ENCODE results near the gene RAB35.

RAB35 gene

DNA sequence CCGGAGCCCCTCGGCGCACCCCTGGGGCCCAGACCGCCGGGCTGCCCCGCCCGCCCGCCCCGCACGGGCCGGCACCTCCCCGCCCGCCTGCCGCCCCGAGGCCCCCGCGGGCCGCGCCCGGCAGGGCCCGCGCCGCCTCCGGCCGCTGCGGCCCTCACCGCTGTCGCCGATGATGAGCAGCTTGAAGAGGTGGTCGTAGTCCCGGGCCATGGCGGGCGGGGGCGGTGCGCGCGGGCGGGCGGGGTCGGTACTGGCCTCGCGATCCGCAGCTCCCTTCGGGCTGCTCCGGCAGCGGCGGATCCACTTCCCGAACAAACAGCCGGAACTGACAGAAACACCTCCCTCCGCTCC lies at the start of gene RAB35:
Gene RAB35, minus strand, starts transcription at position 313 of the 351 bp plus-strand sequence. Its CDS starts 103 bp downstream, at position 210.
- Histone ChIP-seq H3K4me3 (peak within 1 kb of the TSS; percentile 91), H3K27me3 (ENCODE audit: low read depth) (no peaks in the 10 kb centered on the region), H3K36me3 (replicated peaks) (peaks cover 7% of the 10 kb centered on the region; the same call in 1 of the 2 replicates), H3K9me3 (no peaks in the 10 kb centered on the region), H3K4me1 (peaks cover 18% of the 10 kb centered on the region)
- no peak for DNase-seq (ENCODE audit: low spot score in 2 of 2)
- in situ Hi-C loops (cut with MboI; ENCODE audit: low sequenced_read_pairs), result no loop called here

DNA sequence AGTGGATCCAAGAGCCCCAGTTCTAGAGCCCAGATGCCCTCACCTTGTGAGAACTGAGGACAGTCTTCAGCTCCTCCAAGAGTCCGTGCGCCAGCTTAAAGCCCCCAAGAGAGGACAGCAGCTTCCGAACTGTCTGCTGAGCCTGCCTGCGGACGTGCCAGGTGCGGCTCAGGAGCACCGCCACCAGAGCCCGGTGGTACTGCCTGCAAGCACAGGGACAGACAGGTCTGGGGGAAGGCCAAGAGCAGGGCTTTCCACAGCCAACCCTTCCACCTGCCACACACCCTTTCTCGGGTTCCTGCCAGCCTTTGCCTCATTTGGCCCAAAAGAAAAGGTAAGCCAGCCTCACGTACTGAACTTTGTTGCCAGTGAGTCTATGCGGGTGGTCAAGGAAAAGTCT lies 47.7 kb upstream of the RAB35 start:
- Histone ChIP-seq H3K9me3 (no peaks in the 10 kb centered on the region), H3K36me3 (replicated peaks) (peaks cover 82% of the 10 kb centered on the region), H3K4me3 (no peak overlapping the region), H3K4me1 (no peaks in the 10 kb centered on the region), H3K27me3 (ENCODE audit: low read depth) (no peaks in the 10 kb centered on the region)
- no peak for DNase-seq (ENCODE audit: low spot score in 2 of 2)
- in situ Hi-C loops (cut with MboI; ENCODE audit: low sequenced_read_pairs), result no loop called here

DNA sequence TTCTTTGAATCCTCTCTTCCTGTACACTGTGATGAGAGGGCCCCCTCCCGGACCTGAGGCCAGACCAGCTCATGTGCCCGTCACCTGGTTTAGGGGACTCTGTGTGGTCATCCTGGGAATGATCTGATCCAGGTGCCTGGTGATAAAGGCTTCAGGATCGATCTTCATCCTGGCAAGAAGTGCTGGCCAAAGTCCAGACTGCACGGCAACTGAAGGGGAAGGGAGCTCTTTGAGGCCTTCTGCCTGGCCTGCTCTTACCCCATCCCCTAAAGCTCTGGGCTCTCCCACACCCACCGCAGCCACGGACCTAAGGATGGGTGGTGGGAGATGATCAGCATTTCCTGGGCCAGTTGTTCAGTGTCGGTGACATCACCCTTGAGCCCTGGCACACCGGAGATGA lies 46.2 kb upstream of the RAB35 start:
- H3K27me3 ChIP-seq (ENCODE audit: low read depth), result no peaks in the 10 kb centered on the region
- no peak overlapping the region for H3K4me3 ChIP-seq
- H3K4me1 ChIP-seq, result no peaks in the 10 kb centered on the region
- peaks cover 83% of the 10 kb centered on the region for H3K36me3 ChIP-seq (replicated peaks)
- H3K9me3 ChIP-seq, result no peaks in the 10 kb centered on the region
- no peak for DNase-seq (ENCODE audit: low spot score in 2 of 2)
- in situ Hi-C loops (cut with MboI; ENCODE audit: low sequenced_read_pairs), result no loop called here

DNA sequence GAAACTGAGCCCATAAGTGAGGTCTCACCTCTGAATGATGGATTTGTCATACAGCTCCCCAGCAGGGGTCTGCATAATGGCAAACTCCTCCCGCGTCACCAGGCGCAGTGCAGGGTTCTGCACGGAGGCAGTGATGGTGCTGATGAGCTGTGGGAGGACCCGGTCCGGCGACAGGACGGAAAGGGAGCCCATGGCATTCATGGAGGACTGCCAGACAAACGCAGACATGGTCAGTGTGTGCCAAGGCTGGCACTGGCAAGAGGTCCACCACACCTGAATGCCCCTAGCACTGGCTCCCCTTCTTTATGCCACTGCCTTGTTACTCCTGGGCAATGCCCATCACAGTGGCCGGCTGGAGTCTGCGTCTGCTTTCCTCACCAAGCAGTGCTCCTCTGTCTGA lies 45.3 kb upstream of the RAB35 start:
- no peak for DNase-seq (ENCODE audit: low spot score in 2 of 2)
- Histone ChIP-seq H3K9me3 (no peaks in the 10 kb centered on the region), H3K36me3 (replicated peaks) (peaks cover 86% of the 10 kb centered on the region), H3K4me3 (no peak overlapping the region), H3K27me3 (ENCODE audit: low read depth) (no peaks in the 10 kb centered on the region), H3K4me1 (no peaks in the 10 kb centered on the region)
- in situ Hi-C loops (cut with MboI; ENCODE audit: low sequenced_read_pairs), result no loop called here

DNA sequence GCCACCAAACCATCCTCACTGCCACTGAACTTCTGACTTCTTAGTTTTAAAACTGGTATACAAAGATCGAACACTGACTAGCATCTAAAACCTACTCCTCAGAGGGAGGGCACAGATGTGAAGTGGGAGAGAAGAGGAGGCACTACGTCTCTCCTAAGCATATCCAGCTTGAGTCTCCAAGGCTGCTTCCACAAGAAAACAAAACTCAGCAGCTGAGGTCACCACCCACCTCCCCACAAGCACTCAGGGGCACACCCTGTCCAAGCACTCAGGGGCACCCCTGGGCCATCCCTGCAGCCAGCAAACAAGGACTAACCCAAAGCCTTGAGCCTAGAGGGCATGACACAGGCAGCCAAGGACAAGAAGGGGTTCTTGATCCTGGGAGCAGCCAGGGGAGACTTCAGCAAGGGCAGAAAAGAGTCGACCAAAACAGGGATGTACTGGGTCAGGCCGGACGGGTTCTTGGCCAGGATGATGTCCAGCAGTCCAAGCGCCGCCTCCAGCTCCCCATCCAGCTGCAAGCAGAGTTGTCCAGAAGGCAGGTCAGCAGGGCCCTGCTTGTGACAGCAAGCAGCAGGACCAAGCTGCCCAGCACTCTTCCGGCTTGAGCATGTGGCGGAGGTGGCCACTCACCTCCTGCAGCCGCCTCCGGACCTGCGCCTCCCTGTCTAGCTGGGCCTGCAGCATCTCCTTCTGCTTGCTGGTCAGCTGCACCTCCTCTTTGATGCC lies 43.1 kb upstream of the RAB35 start:
- no peak for DNase-seq (ENCODE audit: low spot score in 2 of 2)
- Histone ChIP-seq H3K36me3 (replicated peaks) (peaks cover 98% of the 10 kb centered on the region), H3K4me1 (no peaks in the 10 kb centered on the region), H3K4me3 (no peak overlapping the region), H3K9me3 (no peaks in the 10 kb centered on the region), H3K27me3 (ENCODE audit: low read depth) (no peaks in the 10 kb centered on the region)
- in situ Hi-C loops (cut with MboI; ENCODE audit: low sequenced_read_pairs), result no loop called here

DNA sequence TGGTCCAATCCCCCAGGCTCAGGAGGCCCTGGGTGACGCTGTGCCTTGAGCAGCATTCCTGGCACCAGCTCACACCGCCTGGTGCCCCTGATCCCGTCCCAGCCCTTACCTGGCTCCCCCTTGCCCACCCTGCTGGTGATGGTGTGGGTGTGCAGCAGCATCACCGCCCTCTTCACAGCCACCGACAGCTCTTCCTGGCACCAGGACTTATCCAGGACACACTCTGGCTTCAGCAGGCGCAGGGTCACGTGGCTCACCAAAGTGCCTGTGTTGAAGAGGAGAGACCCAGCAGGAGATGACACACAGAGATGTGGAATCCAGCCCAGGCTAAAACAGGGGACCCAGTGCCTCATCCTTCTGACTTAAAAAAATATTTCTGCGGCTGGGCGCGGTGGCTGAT lies 41.8 kb upstream of the RAB35 start:
- Histone ChIP-seq H3K36me3 (replicated peaks) (peaks cover 98% of the 10 kb centered on the region), H3K9me3 (no peaks in the 10 kb centered on the region), H3K4me1 (no peaks in the 10 kb centered on the region), H3K27me3 (ENCODE audit: low read depth) (no peaks in the 10 kb centered on the region), H3K4me3 (no peak overlapping the region)
- in situ Hi-C loops (cut with MboI; ENCODE audit: low sequenced_read_pairs), result no loop called here
- no peak for DNase-seq (ENCODE audit: low spot score in 2 of 2)

DNA sequence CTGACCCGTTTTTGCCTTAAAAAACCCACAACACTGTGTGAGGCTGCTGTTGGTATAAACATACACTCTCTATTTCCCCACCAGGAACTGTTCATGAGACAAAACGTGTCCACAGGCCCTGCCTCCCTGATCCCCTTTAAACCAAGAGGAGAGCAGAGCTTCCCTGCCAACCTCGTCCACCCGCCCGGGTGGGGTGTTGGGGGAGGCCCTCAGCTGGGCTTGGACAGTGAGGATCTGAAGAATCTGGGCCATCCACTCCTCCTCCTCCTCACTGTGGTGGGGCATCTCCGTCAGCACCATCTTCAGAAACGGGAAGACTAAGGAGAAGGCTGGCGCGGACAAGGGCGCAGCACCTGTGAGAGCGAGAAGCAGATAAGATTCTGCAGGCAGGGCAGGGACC lies 41.1 kb upstream of the RAB35 start:
- in situ Hi-C loops (cut with MboI; ENCODE audit: low sequenced_read_pairs), result no loop called here
- no peaks in the 10 kb centered on the region for H3K4me1 ChIP-seq
- no peak for DNase-seq (ENCODE audit: low spot score in 2 of 2)
- no peaks in the 10 kb centered on the region for H3K9me3 ChIP-seq
- no peak overlapping the region for H3K4me3 ChIP-seq
- no peaks in the 10 kb centered on the region for H3K27me3 ChIP-seq (ENCODE audit: low read depth)
- peaks cover 98% of the 10 kb centered on the region for H3K36me3 ChIP-seq (replicated peaks)

DNA sequence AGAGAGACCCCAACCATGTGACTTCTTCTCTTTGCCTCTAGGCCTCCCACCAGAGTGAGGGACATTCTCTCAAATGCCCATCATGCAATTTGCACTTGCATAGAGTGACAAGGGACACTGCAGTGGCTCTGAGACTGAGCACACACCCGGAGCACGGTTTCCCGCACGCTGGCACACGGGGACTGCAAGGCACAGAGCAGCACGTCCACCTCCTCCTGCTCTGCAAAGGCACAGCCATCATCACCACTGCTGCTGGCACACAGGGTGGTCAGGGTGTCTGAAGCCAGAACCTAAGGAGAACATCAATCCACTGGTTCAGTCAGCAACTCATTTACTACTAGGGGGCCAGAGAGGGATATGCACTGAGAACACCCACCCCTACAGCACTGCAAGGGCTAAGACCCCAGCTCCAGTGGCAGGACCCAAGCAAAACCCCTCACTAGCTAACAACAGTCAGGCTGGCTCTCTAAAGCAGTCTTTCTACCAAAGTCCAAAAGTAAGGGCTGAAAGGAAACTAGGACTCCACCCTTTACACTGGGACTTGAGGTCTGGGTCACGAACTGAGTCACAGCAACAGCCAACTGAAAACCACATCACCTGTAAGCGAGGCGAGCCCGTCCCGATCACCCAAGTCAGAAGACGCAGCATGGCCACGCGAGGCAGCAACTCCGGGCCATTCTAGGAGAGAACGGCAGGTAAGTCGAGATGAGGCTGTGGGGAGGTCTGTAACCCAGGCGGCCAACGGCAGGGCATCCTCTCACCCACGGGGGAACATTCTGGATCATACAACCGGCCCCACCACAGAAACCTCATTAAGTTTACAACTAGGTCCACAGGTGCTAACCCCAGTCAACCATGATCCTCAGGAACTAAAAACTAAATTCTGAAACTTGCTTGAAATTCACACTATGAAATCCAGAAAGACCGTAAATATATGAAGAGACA lies 40.0 kb upstream of the RAB35 start:
- H3K36me3 ChIP-seq (replicated peaks), result peaks cover 93% of the 10 kb centered on the region
- H3K4me3 ChIP-seq, result no peak overlapping the region
- no peaks in the 10 kb centered on the region for H3K27me3 ChIP-seq (ENCODE audit: low read depth)
- DNase-seq (ENCODE audit: low spot score in 2 of 2), result no peak
- H3K4me1 ChIP-seq, result no peaks in the 10 kb centered on the region
- H3K9me3 ChIP-seq, result no peaks in the 10 kb centered on the region
- in situ Hi-C loops (cut with MboI; ENCODE audit: low sequenced_read_pairs), result no loop called here

DNA sequence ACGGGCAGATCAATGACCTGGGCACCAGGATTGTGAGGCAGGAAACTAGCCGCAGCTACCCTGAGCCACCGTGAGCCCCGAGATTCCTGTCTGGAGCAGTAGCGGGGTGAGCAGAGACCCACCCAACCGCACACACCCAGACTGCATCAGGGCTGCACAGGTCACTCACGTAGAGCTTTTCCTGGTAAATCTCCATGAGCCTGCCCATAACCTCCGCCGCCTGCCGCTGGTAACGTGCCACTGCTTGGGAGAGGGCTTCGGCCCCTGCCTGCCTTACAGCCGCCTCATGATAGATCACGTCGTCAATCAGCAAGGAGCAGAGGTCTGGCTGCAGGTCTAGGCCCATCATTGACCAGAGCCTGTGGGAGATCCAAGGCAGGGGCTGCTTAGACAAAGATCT lies 38.5 kb upstream of the RAB35 start:
- no peak for DNase-seq (ENCODE audit: low spot score in 2 of 2)
- no peaks in the 10 kb centered on the region for H3K9me3 ChIP-seq
- in situ Hi-C loops (cut with MboI; ENCODE audit: low sequenced_read_pairs), result no loop called here
- H3K4me1 ChIP-seq, result no peaks in the 10 kb centered on the region
- H3K36me3 ChIP-seq (replicated peaks), result peaks cover 88% of the 10 kb centered on the region
- no peaks in the 10 kb centered on the region for H3K27me3 ChIP-seq (ENCODE audit: low read depth)
- H3K4me3 ChIP-seq, result no peak overlapping the region

DNA sequence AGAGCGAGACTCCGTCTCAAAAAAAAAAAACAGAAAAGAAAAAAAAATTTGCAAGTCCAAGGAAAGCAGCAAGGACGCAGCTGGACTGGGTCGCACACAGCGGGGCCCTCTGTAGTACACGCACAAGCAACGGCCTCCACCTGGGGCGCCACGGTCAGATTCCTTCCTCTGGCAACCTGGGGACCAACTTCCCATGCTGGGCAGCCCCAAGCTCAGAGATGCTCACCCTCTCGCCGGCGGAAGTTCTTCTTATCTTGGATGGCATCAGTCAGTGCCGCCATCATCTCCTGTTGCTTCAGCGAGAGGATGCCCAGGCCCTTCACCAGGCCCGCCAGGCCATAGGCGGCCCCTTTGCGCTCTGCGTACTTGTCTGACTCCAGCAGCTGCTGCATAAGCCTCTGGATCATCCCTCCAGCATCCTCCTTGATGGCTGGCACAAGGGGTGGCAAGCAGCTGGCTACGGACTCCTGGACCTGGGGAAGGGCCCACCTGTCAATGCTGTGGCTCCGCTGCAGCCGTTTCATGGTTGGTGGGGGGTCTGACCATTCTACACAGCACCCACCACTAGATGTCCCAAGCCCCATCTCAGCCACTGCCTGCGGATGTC lies 34.5 kb upstream of the RAB35 start:
- Histone ChIP-seq H3K36me3 (replicated peaks) (peaks cover 88% of the 10 kb centered on the region), H3K27me3 (ENCODE audit: low read depth) (no peaks in the 10 kb centered on the region), H3K4me3 (no peak overlapping the region), H3K4me1 (no peaks in the 10 kb centered on the region), H3K9me3 (no peaks in the 10 kb centered on the region)
- no peak for DNase-seq (ENCODE audit: low spot score in 2 of 2)
- in situ Hi-C loops (cut with MboI; ENCODE audit: low sequenced_read_pairs), result no loop called here

DNA sequence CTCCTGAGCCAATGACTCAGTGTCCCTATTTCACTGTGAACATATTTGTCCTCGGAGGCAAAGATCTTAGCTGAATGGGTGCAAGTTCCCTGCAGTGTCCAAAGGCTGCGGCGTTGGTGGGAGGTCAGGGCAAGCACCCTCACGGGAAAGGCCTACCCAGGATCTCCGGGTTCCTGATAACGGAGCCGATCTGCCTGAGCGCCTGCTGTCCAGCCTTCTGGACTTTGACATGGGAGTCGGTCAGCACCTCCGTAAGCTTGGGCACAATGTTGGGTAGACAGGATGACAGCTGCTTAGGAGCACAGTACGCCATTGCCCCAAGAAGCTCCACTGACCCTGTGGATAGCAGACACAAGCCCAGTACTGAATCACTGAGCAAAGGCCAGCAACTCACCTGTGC lies 31.5 kb upstream of the RAB35 start:
- no peak for DNase-seq (ENCODE audit: low spot score in 2 of 2)
- H3K4me3 ChIP-seq, result no peak overlapping the region
- in situ Hi-C loops (cut with MboI; ENCODE audit: low sequenced_read_pairs), result no loop called here
- no peaks in the 10 kb centered on the region for H3K9me3 ChIP-seq
- H3K36me3 ChIP-seq (replicated peaks), result peaks cover 86% of the 10 kb centered on the region
- H3K27me3 ChIP-seq (ENCODE audit: low read depth), result no peaks in the 10 kb centered on the region
- H3K4me1 ChIP-seq, result no peaks in the 10 kb centered on the region

DNA sequence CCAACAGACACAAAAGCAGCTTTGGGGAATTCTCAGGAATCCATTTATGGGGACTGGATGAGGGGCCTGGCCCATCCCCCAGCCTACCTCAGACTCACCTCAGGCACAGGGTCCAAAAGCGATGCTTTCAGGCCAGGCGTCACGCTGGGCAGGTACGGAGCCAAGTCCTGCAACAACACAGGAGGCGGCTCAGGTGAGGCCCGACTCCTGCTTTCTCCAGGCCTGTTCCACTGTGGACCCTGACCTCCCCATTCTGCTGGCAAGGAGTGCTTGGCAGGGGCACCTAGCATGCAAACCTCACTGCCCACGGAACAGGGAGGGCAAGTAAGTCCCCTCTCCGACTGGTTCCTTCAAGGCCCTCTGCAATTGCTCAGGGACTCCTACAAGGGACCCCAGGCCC lies 28.6 kb upstream of the RAB35 start:
- Histone ChIP-seq H3K4me1 (no peaks in the 10 kb centered on the region), H3K27me3 (ENCODE audit: low read depth) (no peaks in the 10 kb centered on the region), H3K4me3 (no peak overlapping the region), H3K36me3 (replicated peaks) (peaks cover 96% of the 10 kb centered on the region), H3K9me3 (no peaks in the 10 kb centered on the region)
- no peak for DNase-seq (ENCODE audit: low spot score in 2 of 2)
- in situ Hi-C loops (cut with MboI; ENCODE audit: low sequenced_read_pairs), result no loop called here

DNA sequence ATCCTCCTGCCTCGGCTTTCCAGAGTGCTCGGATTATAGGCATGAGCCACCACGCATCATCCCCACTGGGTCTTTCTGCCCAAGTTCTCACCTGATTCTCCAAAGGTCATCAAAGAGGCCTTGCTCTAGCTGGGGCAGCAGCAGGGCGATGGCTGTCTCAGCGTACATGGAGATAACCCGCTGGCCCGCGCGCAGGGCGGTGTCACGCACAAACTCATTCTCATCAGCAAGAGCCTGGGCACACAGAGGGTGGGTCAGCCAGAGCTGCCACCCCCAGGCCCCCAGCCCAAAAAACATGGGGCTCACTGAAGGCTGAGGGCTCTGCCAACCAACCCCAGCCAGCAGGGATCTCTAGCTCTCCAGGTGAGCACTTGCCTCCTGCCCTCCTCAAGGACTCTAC lies 27.7 kb upstream of the RAB35 start:
- no peaks in the 10 kb centered on the region for H3K4me1 ChIP-seq
- in situ Hi-C loops (cut with MboI; ENCODE audit: low sequenced_read_pairs), result no loop called here
- no peaks in the 10 kb centered on the region for H3K27me3 ChIP-seq (ENCODE audit: low read depth)
- no peak for DNase-seq (ENCODE audit: low spot score in 2 of 2)
- peaks cover 89% of the 10 kb centered on the region for H3K36me3 ChIP-seq (replicated peaks)
- no peaks in the 10 kb centered on the region for H3K9me3 ChIP-seq
- H3K4me3 ChIP-seq, result no peak overlapping the region
